Stimulated activated naive CD8-positive, alpha-beta T cell treated with anti-CD3 and anti-CD28 coated beads, Interleukin-15, amount 100 ng/mL, for 72 hours (primary cell): ENCODE data around the gene GSTP1.

ENCODE experiments used
- ATAC-seq: fragments of 150-1000 bp; cut with Tn5 transposase; 2 replicates; pipeline ENCODE4 v1.10.0; 2021; ENCODE audit warnings: mild to moderate bottlenecking, moderate library complexity
- DNase-seq, 2 donors: peaks; one replicate each; pipeline ENCODE4 v3.0.0; 2021 to 2022
- H3K27ac Mint-ChIP-seq, 2 donors: one replicate each; pipeline ENCODE4 v1.8.0; 2022; ENCODE audit warnings: mild to moderate bottlenecking in 2 of 2, mixed read lengths in 2 of 2, moderate library complexity in 2 of 2
- H3K27me3 Mint-ChIP-seq: one replicate; pipeline ENCODE4 v1.8.0; 2022; ENCODE audit warnings: mixed read lengths
- H3K4me1 Mint-ChIP-seq: one replicate; pipeline ENCODE4 v1.8.0; 2022; ENCODE audit warnings: mild to moderate bottlenecking, mixed read lengths
- H3K4me3 Mint-ChIP-seq, 2 donors: one replicate each; pipeline ENCODE4 v1.8.0; 2022; ENCODE audit warnings: mild to moderate bottlenecking in 2 of 2, mixed read lengths in 2 of 2, moderate library complexity in 1 of 2
- H3K9me3 Mint-ChIP-seq, 2 donors: one replicate each; pipeline ENCODE4 v1.8.0; 2022; ENCODE audit warnings: mixed read lengths in 2 of 2

GSTP1 gene

DNA sequence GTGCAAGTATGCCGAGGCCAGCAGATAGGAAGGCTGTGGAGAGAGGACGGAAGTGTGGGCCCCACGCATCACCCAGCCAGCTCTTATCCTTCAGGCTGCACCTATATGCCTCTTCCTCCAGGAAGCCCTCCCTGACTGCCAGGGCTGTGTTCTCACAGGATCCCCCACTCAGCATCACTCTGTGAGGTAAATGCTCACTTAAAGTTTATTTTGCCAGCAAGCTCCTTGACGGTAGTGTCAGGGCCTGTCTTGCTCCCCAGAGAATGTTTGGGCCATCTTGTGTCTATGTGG, 51.6 kb downstream of the GSTP1 start:
- Mint-ChIP-seq H3K4me1 (peaks cover 22% of the 10 kb centered on the region), H3K27me3 (no peaks in the 10 kb centered on the region), H3K9me3 (no peaks in the 10 kb centered on the region), H3K27ac (no peak overlapping the region), H3K4me3 (no peak overlapping the region)
- DNase-seq (no peak), ATAC-seq (no peak)
